Caco-2 (cell line): Measurements from ENCODE around the gene SNAPC4. TPM values are rescaled to one million over a fixed set of nuclear protein-coding genes. Genes with fewer than 3 reads are reported as not detected.

Source experiments
- BruUV-seq: library from RNA; stranded (reverse); fragments of 400-500 nt; replicated peaks from 2 replicates; lab custom pipeline; 2021; lab: Mats Ljungman, UMichigan
- CTCF ChIA-PET: fragments of 300-600 bp; sonication (Branson Sonifier 250); formaldehyde crosslinking; loops from one replicate; lab custom pipeline; 2022; ENCODE audit warnings: antibody characterized with exemption; lab: Charles Lee
- POLR2A ChIA-PET: fragments of 300-600 bp; sonication (Branson Sonifier 250); formaldehyde crosslinking; loops from one replicate; lab custom pipeline; 2022; ENCODE audit warnings: antibody characterized with exemption; lab: Charles Lee
- DNase-seq, 2 experiments: peaks; one replicate each; pipeline versions ENCODE4 v3.0.0 to v3.0.0-alpha.2; 2020 to 2022
- H3K27me3 ChIP-seq: replicated peaks from 2 replicates; pipeline ENCODE4 v1.6.0; 2011; ENCODE audit warnings: low read length; ENCODE audit not compliant: control insufficient read depth, insufficient read depth
- H3K36me3 ChIP-seq: 2 replicates; pipeline ENCODE4 v1.5.1; 2011; ENCODE audit warnings: low read length; ENCODE audit not compliant: control insufficient read depth, insufficient read depth
- H3K4me1 ChIP-seq: fragments of 250-450 bp; sonication (Bioruptor Pico); 2 replicates; pipeline ENCODE4 v1.5.1; 2020; ENCODE audit warnings: mild to moderate bottlenecking
- H3K4me3 ChIP-seq: 2 replicates; pipeline ENCODE4 v1.5.1; 2011; ENCODE audit warnings: low read depth, mild to moderate bottlenecking, control low read depth, low read length
- H3K9me3 ChIP-seq: fragments of 250-450 bp; sonication (Bioruptor Pico); 2 replicates; pipeline ENCODE4 v1.5.1; 2020; ENCODE audit warnings: mild to moderate bottlenecking, moderate library complexity
- H3K27ac Mint-ChIP-seq: one replicate; pipeline ENCODE4 v1.8.0; 2022; ENCODE audit warnings: mixed read lengths; ENCODE audit not compliant: unreplicated experiment
- H3K27me3 Mint-ChIP-seq: one replicate; pipeline ENCODE4 v1.8.0; 2022; ENCODE audit warnings: mixed read lengths; ENCODE audit not compliant: insufficient read depth, unreplicated experiment
- H3K36me3 Mint-ChIP-seq: one replicate; pipeline ENCODE4 v1.8.0; 2022; ENCODE audit warnings: mild to moderate bottlenecking, mixed read lengths; ENCODE audit not compliant: insufficient read depth, unreplicated experiment
- H3K4me1 Mint-ChIP-seq: one replicate; pipeline ENCODE4 v1.8.0; 2022; ENCODE audit warnings: low read depth, mixed read lengths; ENCODE audit not compliant: unreplicated experiment
- H3K4me3 Mint-ChIP-seq: one replicate; pipeline ENCODE4 v1.8.0; 2022; ENCODE audit warnings: mild to moderate bottlenecking, moderate library complexity, mixed read lengths; ENCODE audit not compliant: unreplicated experiment
- H3K9me3 Mint-ChIP-seq: one replicate; pipeline ENCODE4 v1.8.0; 2022; ENCODE audit warnings: mixed read lengths; ENCODE audit not compliant: unreplicated experiment
- CTCF ChIP-seq, 2 experiments: fragments of 200-600 bp in 1 of 2; IDR thresholded peaks; 1 replicate in 1 of 2; 2 replicates in 1 of 2; pipeline versions ENCODE4 v1.5.1 to v1.8.0; 2011 to 2022; ENCODE audit warnings: antibody characterized with exemption in 1 of 2, control low read depth in 1 of 2, inconsistent platforms in 1 of 2, low read depth in 1 of 2, low read length in 1 of 2, mild to moderate bottlenecking in 1 of 2, moderate library complexity in 1 of 2; ENCODE audit not compliant: insufficient read depth in 1 of 2, severe bottlenecking in 1 of 2, unreplicated experiment in 1 of 2
- intact Hi-C: fragments of 100-400 bp; cut with micrococcal nuclease; formaldehyde crosslinking; loops from one replicate; pipeline ENCODE4 v1.10.0; 2022; ENCODE audit not compliant: unreplicated experiment
- total RNA-seq: library from RNA; stranded (reverse); gene quantifications from 2 replicates; pipeline ENCODE4 v1.2.3, GENCODE V29; 2022

The SNAPC4 gene
- total RNA-seq, 1 experiment from 2014 or later: 15.3 TPM

GRCh38 chr9:136362450-136362784, 37.6 kb downstream of the SNAPC4 start:
- Mint-ChIP-seq H3K27ac (no peak overlapping the region), H3K9me3 (no peaks in the 10 kb centered on the region), H3K4me1 (no peaks in the 10 kb centered on the region), H3K27me3 (no peaks in the 10 kb centered on the region), H3K36me3 (peaks cover 60% of the 10 kb centered on the region), H3K4me3 (no peak overlapping the region)
- intact Hi-C loops: loop anchor here (5.0 kb wide), 2 partner anchors 35 kb away; partner anchors contain the start of gene GPSM1
- CTCF ChIA-PET: interaction anchor here (0.6 to 1.7 kb wide), 11 partner anchors 10 to 708 kb away, joined by 3 to 49 read pairs (median 5); no protein-coding TSS in a partner anchor
- Histone ChIP-seq H3K36me3 (no peaks in the 10 kb centered on the region; the same call in 1 of the 2 replicates), H3K4me3 (no peak overlapping the region), H3K9me3 (no peaks in the 10 kb centered on the region), H3K27me3 (no peaks in the 10 kb centered on the region), H3K4me1 (peaks cover 7% of the 10 kb centered on the region)
- POLR2A ChIA-PET: interaction anchor here (0.6 to 2.1 kb wide), 8 partner anchors 10 to 455 kb away, joined by 3 to 13 read pairs (median 4); partner anchors contain the start of genes CAMSAP1 and GPSM1
- DNase-seq: no peak
- TF ChIP-seq CTCF (IDR thresholded peaks at IDR 0.05; ENCODE audit: insufficient read depth in 1 of 2, low read depth in 1 of 2, low read length in 1 of 2, severe bottlenecking in 1 of 2, unreplicated experiment in 1 of 2): no peak
- BruUV-seq: no TSS peak

DNA sequence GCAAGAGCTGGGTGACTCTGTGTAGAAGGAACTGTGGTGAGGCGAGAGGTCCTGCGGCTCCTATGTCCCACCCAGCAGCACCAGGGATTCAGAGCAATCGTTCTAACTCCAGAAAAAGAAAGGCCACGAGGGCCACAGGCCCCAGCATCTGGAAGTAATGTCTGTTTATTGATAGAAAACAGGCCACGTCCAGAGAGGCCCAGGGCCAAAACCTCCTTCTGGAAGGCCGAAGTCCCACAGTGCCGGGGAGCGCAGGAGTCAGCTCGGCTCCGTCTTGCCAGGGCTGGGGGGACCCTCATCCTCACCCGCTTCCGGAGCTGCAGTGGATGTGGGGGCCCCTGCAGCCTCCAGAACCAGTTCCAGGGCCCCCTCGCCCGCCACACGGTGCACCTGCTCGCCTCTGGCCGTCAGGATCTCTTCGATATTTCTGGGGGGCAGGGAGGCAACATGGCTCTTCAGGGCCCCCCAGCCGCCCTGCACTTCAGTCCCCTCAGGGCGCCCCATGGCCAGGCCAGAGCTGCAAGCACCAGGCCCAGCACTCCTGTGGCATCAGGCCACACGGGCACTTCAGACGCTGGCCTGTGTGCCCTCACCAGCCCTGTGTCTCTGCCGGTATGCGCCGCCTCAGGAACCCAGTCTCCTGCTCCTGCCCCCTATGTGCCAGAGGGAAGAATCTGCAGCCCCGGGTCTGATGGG, 38.1 kb downstream of the SNAPC4 start:
- no TSS peak for BruUV-seq
- H3K4me3 ChIP-seq: no peak overlapping the region
- H3K27ac Mint-ChIP-seq: no peak overlapping the region
- H3K9me3 ChIP-seq: no peaks in the 10 kb centered on the region
- intact Hi-C loops: loop anchor here (5.0 kb wide), 2 partner anchors 35 kb away; partner anchors contain the start of gene GPSM1
- ChIA-PET POLR2A (interaction anchor here (2.1 kb wide), 1 partner anchor 16 kb away, joined by 13 read pairs; no protein-coding TSS in a partner anchor), CTCF (no interaction called here)
- H3K36me3 ChIP-seq: no peaks in the 10 kb centered on the region; the same call in 1 of the 2 replicates
- H3K9me3 Mint-ChIP-seq: no peaks in the 10 kb centered on the region
- no peaks in the 10 kb centered on the region for H3K4me1 Mint-ChIP-seq
- peaks cover 60% of the 10 kb centered on the region for H3K36me3 Mint-ChIP-seq
- H3K4me1 ChIP-seq: peaks cover 7% of the 10 kb centered on the region
- TF ChIP-seq CTCF (IDR thresholded peaks at IDR 0.05; ENCODE audit: insufficient read depth in 1 of 2, low read depth in 1 of 2, low read length in 1 of 2, severe bottlenecking in 1 of 2, unreplicated experiment in 1 of 2): no peak
- H3K27me3 ChIP-seq: no peaks in the 10 kb centered on the region
- no peak overlapping the region for H3K4me3 Mint-ChIP-seq
- H3K27me3 Mint-ChIP-seq: no peaks in the 10 kb centered on the region
- DNase-seq: no peak

- TF ChIP-seq CTCF (IDR thresholded peaks at IDR 0.05; ENCODE audit: insufficient read depth in 1 of 2, low read depth in 1 of 2, low read length in 1 of 2, severe bottlenecking in 1 of 2, unreplicated experiment in 1 of 2): no peak
- no peaks in the 10 kb centered on the region for H3K27me3 Mint-ChIP-seq
- CTCF ChIA-PET: no interaction called here
These were observed 38.8 kb downstream of the SNAPC4 start for GRCh38 chr9:136361047-136361753.

More at GRCh38 chr9:136361047-136361753, 38.8 kb downstream of the SNAPC4 start:
- intact Hi-C loops: loop anchor here (5.0 kb wide), 2 partner anchors 34 to 36 kb away; partner anchors contain the start of gene GPSM1
- H3K4me1 Mint-ChIP-seq: no peaks in the 10 kb centered on the region
- H3K4me3 Mint-ChIP-seq: no peak overlapping the region
- no TSS peak for BruUV-seq
- POLR2A ChIA-PET: interaction anchor here (0.6 kb wide), 1 partner anchor 367 kb away, joined by 3 read pairs; no protein-coding TSS in a partner anchor
- Histone ChIP-seq H3K36me3 (no peaks in the 10 kb centered on the region; the same call in 1 of the 2 replicates), H3K4me3 (no peak overlapping the region), H3K4me1 (peaks cover 7% of the 10 kb centered on the region), H3K9me3 (no peaks in the 10 kb centered on the region), H3K27me3 (no peaks in the 10 kb centered on the region)
- H3K9me3 Mint-ChIP-seq: no peaks in the 10 kb centered on the region
- peaks cover 56% of the 10 kb centered on the region for H3K36me3 Mint-ChIP-seq
- H3K27ac Mint-ChIP-seq: peak overlapping the region; percentile 2
- DNase-seq: no peak
